HEK293T (cell line): Measurements from ENCODE around the gene ZNF138.

Source experiments
- FOXM1 ChIP-seq: fragments of 450-650 bp; IDR thresholded peaks from 2 replicates; pipeline ENCODE4 v1.6.1; 2017; ENCODE audit warnings: mild to moderate bottlenecking, borderline replicate concordance
- SUZ12 ChIP-seq: fragments of 450-650 bp; IDR thresholded peaks from 2 replicates; pipeline ENCODE4 v1.6.1; 2016; ENCODE audit warnings: mild to moderate bottlenecking

- TF ChIP-seq SUZ12 (no peak), FOXM1 (no peak)
These were observed 75.8 kb downstream of the ZNF138 start for GRCh38 chr7:64869912-64870562.
